ENCODE results near the gene SCN1A. TPM values are rescaled to one million over a fixed set of nuclear protein-coding genes. Genes with fewer than 3 reads are reported as not detected.

SCN1A gene
- total RNA-seq, 1 donor from 2014 or later = 1.9 TPM

DNA sequence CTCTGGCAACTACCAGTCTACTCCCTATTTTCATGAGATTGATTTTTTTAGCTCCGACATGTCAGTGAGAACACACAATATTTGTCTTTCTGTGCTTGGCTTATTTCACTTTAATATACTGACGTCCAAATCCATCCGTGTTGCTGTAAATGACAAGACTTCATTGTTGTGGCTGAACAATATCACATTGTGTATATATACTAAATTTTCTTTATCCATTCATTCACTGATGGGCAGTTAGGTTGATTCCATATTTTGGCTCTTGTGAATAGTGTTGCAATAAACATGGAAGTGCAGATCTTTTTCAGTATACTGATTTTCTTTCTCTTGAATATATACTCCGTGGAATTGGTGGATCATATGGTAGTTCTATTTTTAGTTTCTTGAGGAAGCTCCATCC lies 168.4 kb downstream of the SCN1A start:
- no peaks in the 10 kb centered on the region for H3K36me3 Mint-ChIP-seq
- H3K4me3 Mint-ChIP-seq = no peak overlapping the region
- no peak overlapping the region for H3K27ac Mint-ChIP-seq
- no peak for DNase-seq (ENCODE audit: low spot score in 2 of 2, unreplicated experiment in 2 of 2)
- H3K27me3 Mint-ChIP-seq (ENCODE audit: low read depth) = no peaks in the 10 kb centered on the region
- TF ChIP-seq, protein P1, sequence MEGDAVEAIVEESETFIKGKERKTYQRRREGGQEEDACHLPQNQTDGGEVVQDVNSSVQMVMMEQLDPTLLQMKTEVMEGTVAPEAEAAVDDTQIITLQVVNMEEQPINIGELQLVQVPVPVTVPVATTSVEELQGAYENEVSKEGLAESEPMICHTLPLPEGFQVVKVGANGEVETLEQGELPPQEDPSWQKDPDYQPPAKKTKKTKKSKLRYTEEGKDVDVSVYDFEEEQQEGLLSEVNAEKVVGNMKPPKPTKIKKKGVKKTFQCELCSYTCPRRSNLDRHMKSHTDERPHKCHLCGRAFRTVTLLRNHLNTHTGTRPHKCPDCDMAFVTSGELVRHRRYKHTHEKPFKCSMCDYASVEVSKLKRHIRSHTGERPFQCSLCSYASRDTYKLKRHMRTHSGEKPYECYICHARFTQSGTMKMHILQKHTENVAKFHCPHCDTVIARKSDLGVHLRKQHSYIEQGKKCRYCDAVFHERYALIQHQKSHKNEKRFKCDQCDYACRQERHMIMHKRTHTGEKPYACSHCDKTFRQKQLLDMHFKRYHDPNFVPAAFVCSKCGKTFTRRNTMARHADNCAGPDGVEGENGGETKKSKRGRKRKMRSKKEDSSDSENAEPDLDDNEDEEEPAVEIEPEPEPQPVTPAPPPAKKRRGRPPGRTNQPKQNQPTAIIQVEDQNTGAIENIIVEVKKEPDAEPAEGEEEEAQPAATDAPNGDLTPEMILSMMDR (IDR thresholded peaks at IDR 0.05; ENCODE audit: unreplicated experiment) = no peak
- peaks cover 7% of the 10 kb centered on the region for H3K9me3 Mint-ChIP-seq
- peaks cover 9% of the 10 kb centered on the region for H3K4me1 Mint-ChIP-seq

DNA sequence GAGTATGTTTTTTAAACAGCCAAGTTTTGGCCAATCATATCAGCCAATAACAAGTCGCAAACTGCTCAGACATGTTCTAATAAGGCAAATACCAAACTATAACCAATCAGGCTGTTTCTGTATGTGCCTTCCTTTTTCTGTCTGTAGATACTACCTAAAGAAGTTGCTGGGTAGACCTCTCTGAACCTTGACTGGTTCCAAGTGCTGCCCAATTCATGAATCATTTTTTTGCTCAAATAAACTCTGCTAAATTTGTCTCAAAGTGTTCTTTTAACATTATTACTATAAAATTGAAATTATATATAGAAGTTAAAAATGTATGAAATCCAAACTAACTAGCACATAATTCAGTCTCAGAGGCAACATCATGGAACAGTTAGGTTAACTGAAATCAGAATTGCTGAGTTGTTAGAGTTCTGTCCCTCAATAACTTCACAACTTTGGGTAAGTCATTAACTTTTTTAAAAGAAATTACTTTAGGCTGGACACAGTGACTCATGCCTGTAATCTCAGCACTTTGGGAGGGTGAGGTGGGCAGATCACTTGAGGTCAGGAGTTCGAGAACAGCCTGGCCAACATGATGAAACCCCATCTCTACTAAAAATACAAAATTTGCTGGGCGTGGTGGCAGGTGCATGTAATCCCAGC lies 169.4 kb downstream of the SCN1A start:
- H3K9me3 Mint-ChIP-seq = peaks cover 7% of the 10 kb centered on the region
- peaks cover 9% of the 10 kb centered on the region for H3K4me1 Mint-ChIP-seq
- no peak overlapping the region for H3K27ac Mint-ChIP-seq
- H3K4me3 Mint-ChIP-seq = no peak overlapping the region
- no peaks in the 10 kb centered on the region for H3K36me3 Mint-ChIP-seq
- TF ChIP-seq, protein P1 (IDR thresholded peaks at IDR 0.05; ENCODE audit: unreplicated experiment) = no peak
- H3K27me3 Mint-ChIP-seq (ENCODE audit: low read depth) = no peaks in the 10 kb centered on the region
- no peak for DNase-seq (ENCODE audit: low spot score in 2 of 2, unreplicated experiment in 2 of 2)

DNA sequence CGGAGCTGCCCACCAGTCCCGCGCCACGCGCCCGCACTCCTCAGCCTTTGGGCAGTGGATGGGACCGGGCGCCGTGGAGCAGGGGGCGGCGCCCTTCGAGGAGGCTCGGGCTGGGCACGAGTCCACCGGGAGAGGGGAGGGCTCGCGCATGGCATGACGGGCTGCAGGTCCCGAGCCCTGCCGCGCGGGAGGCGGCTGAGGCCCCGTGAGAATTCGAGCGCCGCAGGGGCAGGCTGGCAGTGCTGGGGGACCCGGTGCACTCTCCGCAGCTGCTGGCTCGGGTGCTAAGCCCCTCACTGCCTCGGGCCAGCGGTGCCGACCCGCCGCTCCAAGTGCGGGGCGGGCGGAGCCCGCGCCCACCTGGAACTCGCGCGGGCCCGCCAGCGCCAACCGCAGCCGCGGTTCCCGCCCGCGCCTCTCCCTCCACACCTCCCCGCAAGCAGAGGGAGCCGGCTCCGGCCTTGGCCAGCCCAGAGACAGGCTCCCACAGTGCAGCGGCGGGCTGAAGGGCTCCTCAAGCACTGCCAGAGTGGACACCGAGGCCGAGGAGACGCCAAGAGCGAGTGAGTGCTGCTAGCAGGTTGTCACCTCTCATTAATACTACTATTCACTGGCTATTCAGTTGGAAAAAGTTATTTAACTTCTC lies 170.7 kb downstream of the SCN1A start:
- H3K9me3 Mint-ChIP-seq = peaks cover 7% of the 10 kb centered on the region
- H3K4me3 Mint-ChIP-seq = no peak overlapping the region
- TF ChIP-seq, protein P1 (IDR thresholded peaks at IDR 0.05; ENCODE audit: unreplicated experiment) = no peak
- DNase-seq (ENCODE audit: low spot score in 2 of 2, unreplicated experiment in 2 of 2) = no peak
- no peak overlapping the region for H3K27ac Mint-ChIP-seq
- H3K27me3 Mint-ChIP-seq (ENCODE audit: low read depth) = no peaks in the 10 kb centered on the region
- no peaks in the 10 kb centered on the region for H3K36me3 Mint-ChIP-seq
- peaks cover 9% of the 10 kb centered on the region for H3K4me1 Mint-ChIP-seq

DNA sequence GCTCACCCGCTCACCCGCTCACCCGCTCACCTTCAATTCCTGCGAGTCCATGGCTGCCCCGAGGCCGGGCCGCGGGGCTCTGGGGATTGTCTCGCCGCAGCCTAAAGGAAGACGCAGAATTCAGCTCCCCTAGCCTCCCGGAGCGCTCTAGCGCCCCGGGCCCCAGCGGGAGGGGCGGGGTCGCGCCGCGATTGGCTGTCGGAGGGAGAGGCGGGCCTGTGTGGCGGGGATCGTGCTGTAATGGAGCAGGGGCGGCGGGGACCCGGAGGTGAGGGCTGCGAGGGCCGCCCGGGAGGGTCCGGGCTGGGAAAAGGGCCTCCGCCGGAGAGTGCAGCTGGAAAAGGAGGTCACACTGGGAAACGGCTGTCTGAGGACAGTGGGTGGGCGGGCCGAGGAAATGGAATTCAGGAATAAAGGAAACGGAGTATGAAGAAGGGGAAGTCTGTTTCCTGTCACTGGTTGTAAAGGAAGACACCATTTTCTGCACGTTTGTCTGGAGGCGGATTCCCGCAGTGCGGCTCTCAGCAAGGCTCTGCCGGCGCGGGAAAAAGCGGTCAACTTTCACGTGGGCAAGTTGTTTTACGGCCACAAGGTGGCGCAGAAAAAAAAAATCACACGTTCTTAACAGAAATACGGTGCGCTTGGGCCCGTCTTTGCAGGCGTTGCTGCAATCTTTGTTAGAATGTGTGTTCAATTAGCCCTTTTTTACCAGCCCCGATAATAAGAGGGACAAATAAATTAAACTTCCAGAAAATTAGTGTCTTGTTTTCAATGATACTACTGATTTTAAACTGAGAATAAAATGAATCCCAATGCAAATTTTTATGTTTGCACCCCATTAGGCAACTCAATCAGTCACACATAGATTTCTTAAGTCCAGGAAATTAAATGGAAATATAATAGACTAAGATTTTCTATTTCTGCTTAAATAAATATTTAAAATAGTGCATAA lies 173.9 kb downstream of the SCN1A start, which contains the start of gene TTC21B:
Gene TTC21B, minus strand, starts transcription at position 122 of the 952 bp plus-strand sequence. Its CDS starts 71 bp downstream, at position 51.
- no peaks in the 10 kb centered on the region for H3K9me3 Mint-ChIP-seq
- TF ChIP-seq, protein P1 (IDR thresholded peaks at IDR 0.05; ENCODE audit: unreplicated experiment) = peak; percentile 99
- peak within 1 kb of the TSS; percentile 50 for H3K4me3 Mint-ChIP-seq
- peaks cover 9% of the 10 kb centered on the region for H3K4me1 Mint-ChIP-seq
- H3K27me3 Mint-ChIP-seq (ENCODE audit: low read depth) = no peaks in the 10 kb centered on the region
- H3K36me3 Mint-ChIP-seq = no peaks in the 10 kb centered on the region
- H3K27ac Mint-ChIP-seq = peak within 1 kb of the TSS; percentile 44
- peak; percentile 91 to 97 for DNase-seq (ENCODE audit: low spot score in 2 of 2, unreplicated experiment in 2 of 2)

DNA sequence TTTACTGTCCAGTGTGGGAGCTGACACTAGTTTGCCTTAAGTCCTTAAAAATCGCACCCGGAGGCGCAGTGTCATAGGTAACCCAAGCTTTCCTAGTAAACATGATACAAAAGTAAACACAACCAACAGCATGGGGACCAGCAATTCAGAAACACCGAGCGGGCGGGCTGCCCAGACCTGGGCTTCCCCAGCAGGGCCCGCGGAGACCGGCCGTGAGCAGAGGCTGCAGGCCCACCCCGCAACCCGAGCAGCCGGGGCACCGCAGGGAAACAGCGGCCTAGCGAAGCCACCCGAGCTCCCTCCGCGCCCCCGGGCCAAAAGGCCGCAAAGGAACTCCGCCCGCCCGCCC lies 174.5 kb downstream of the SCN1A start:
- Mint-ChIP-seq H3K36me3 (no peaks in the 10 kb centered on the region), H3K4me3 (no peak overlapping the region), H3K9me3 (no peaks in the 10 kb centered on the region), H3K27ac (no peak overlapping the region), H3K4me1 (peaks cover 9% of the 10 kb centered on the region), H3K27me3 (ENCODE audit: low read depth) (no peaks in the 10 kb centered on the region)
- TF ChIP-seq, protein P1 (IDR thresholded peaks at IDR 0.05; ENCODE audit: unreplicated experiment) = no peak
- no peak for DNase-seq (ENCODE audit: low spot score in 2 of 2, unreplicated experiment in 2 of 2)

Measured in mesothelial cell of epicardium (in vitro differentiated cells).